ENCODE results near the gene TSC22D4. TPM values are rescaled to one million over a fixed set of nuclear protein-coding genes. Genes with fewer than 3 reads are reported as not detected.

Gene TSC22D4
- total RNA-seq, 1 donor from 2014 or later = 68.2 TPM

- Histone ChIP-seq H3K4me3 (no peak overlapping the region), H3K4me1 (peaks cover 0 to under 1% of the 10 kb centered on the region in 2 donors), H3K27ac (no peak overlapping the region), H3K9me3 (no peaks in the 10 kb centered on the region), H3K36me3 (no peaks in the 10 kb centered on the region), H3K27me3 (no peaks in the 10 kb centered on the region)
- no peak for TF ChIP-seq CTCF (IDR thresholded peaks at IDR 0.05)
- DNase-seq (ENCODE audit: low spot score in 2 of 2) = no peak
- intact Hi-C loops (cut with DNase I) = no loop called here
These were observed 10.1 kb upstream of the TSC22D4 start for GRCh38 chr7:100489121-100489520.

DNA sequence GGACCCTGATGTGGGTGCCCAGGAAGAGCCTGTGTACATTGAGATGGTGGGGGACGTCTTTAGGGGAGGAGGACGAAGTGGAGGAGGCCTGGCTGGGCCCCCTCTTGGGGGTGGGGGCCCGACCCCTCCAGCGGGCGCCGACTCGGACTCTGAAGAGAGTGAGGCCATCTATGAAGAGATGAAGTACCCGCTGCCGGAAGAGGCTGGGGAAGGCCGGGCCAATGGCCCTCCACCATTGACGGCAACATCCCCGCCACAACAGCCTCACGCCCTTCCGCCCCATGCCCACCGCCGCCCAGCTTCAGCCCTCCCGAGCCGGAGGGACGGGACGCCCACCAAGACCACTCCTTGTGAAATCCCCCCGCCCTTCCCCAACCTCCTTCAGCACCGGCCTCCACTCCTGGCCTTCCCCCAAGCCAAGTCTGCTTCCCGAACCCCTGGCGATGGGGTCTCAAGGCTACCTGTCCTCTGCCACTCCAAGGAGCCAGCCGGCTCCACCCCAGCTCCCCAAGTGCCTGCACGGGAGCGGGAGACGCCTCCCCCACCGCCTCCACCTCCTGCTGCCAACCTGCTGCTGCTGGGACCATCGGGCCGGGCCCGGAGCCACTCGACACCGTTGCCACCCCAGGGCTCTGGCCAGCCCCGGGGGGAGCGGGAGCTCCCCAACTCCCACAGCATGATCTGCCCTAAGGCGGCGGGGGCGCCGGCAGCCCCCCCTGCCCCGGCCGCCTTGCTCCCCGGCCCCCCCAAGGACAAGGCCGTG is 9.5 kb upstream of the TSC22D4 start:
- Histone ChIP-seq H3K9me3 (no peaks in the 10 kb centered on the region), H3K27ac (no peak overlapping the region), H3K27me3 (no peaks in the 10 kb centered on the region), H3K4me1 (peaks cover 0 to 5% of the 10 kb centered on the region in 2 donors), H3K4me3 (no peak overlapping the region), H3K36me3 (no peaks in the 10 kb centered on the region)
- TF ChIP-seq CTCF (IDR thresholded peaks at IDR 0.05) = no peak
- no peak for DNase-seq (ENCODE audit: low spot score in 2 of 2)
- intact Hi-C loops (cut with DNase I) = no loop called here

- Histone ChIP-seq H3K4me3 (no peak overlapping the region), H3K4me1 (peaks cover 5 to 12% of the 10 kb centered on the region in 2 donors), H3K9me3 (no peaks in the 10 kb centered on the region), H3K36me3 (no peaks in the 10 kb centered on the region), H3K27ac (no peak overlapping the region), H3K27me3 (no peaks in the 10 kb centered on the region)
- DNase-seq (ENCODE audit: low spot score in 2 of 2) = no peak
- intact Hi-C loops (cut with DNase I) = no loop called here
- TF ChIP-seq CTCF (IDR thresholded peaks at IDR 0.05) = no peak
These were observed 7.9 kb upstream of the TSC22D4 start for GRCh38 chr7:100486753-100487446.

- no peaks in the 10 kb centered on the region for H3K27me3 ChIP-seq
- no peaks in the 10 kb centered on the region for H3K9me3 ChIP-seq
- intact Hi-C loops (cut with DNase I) = no loop called here
- no peaks in the 10 kb centered on the region for H3K36me3 ChIP-seq
- DNase-seq (ENCODE audit: low spot score in 2 of 2) = no peak
- no peak overlapping the region for H3K27ac ChIP-seq
- peaks cover 5 to 12% of the 10 kb centered on the region in 2 donors for H3K4me1 ChIP-seq
- no peak overlapping the region for H3K4me3 ChIP-seq
- TF ChIP-seq CTCF (IDR thresholded peaks at IDR 0.05) = no peak
These were observed 7.2 kb upstream of the TSC22D4 start for GRCh38 chr7:100486111-100486636.

GRCh38 chr7:100485471-100485876 is 6.5 kb upstream of the TSC22D4 start:
- Histone ChIP-seq H3K27me3 (no peaks in the 10 kb centered on the region), H3K4me3 (no peak overlapping the region), H3K9me3 (no peaks in the 10 kb centered on the region), H3K27ac (no peak overlapping the region), H3K36me3 (no peaks in the 10 kb centered on the region), H3K4me1 (peaks cover 5 to 12% of the 10 kb centered on the region in 2 donors)
- intact Hi-C loops (cut with DNase I) = no loop called here
- no peak for TF ChIP-seq CTCF (IDR thresholded peaks at IDR 0.05)
- DNase-seq (ENCODE audit: low spot score in 2 of 2) = no peak

All from ascending aorta (tissue), 2 donors.